ENCODE results near the gene ADAMTSL1. TPM values are rescaled to one million over a fixed set of nuclear protein-coding genes. Genes with fewer than 3 reads are reported as not detected.

Gene ADAMTSL1
- total and polyA plus RNA-seq, 2 of the 13 experiments (the other 11 are each of a cell fraction or from before 2014, with no cell fraction given): not detected

- H3K79me2 ChIP-seq (ENCODE audit: insufficient read depth, low read length): no peaks in the 10 kb centered on the region
- FAIRE-seq (no peak), DNase-seq (ENCODE audit: low spot score) (no peak), ATAC-seq (no peak)
- intact Hi-C loops (cut with micrococcal nuclease; ENCODE audit: unreplicated experiment) (no loop called here), in situ Hi-C loops (cut with HindIII; ENCODE audit: extremely low pct_ligation_motif_present, low pct_unique_long_range_greater_than_20kb) (no loop called here)
- ChIA-PET CTCF (ENCODE audit: low intra/inter-chr PET ratio, low total read pairs) (no interaction called here), POLR2A (no interaction called here)
- no peak overlapping the region for H3K4me2 ChIP-seq (ENCODE audit: low read depth, low read length)
- H3K27me3 ChIP-seq (ENCODE audit: control insufficient read depth in 1 of 2, insufficient read depth in 2 of 2, low read length in 2 of 2): no peaks in the 10 kb centered on the region
- H3K4me3 ChIP-seq (replicated peaks in 1 of 3; ENCODE audit: insufficient read depth in 1 of 3, low read depth in 2 of 3, low read length in 3 of 3): no peak overlapping the region
- H2AFZ ChIP-seq (ENCODE audit: low read length): no peak overlapping the region
- no peak overlapping the region for H3K9ac ChIP-seq (ENCODE audit: insufficient read depth, low read depth, low read length)
- no peaks in the 10 kb centered on the region for H3K4me1 ChIP-seq (ENCODE audit: insufficient read depth, low read length)
- no peaks in the 10 kb centered on the region for H3K9me3 ChIP-seq (ENCODE audit: low read length)
- H3K36me3 ChIP-seq (replicated peaks in 1 of 2; ENCODE audit: control insufficient read depth in 1 of 2, insufficient read depth in 2 of 2, low read length in 2 of 2): no peaks in the 10 kb centered on the region
- no TSS peak for BruUV-seq (replicated peaks)
- 0% methylated on average over 1 of the region's 1 CpG for WGBS (ENCODE audit: low lambda C conversion rate)
- H4K20me1 ChIP-seq (ENCODE audit: insufficient read depth, low read length): no peaks in the 10 kb centered on the region
- no peak overlapping the region for H3K27ac ChIP-seq (ENCODE audit: extremely low read length, insufficient read depth, low read length)
- no peak for TF ChIP-seq NKX3-1 (CRISPR knock-in tag; IDR thresholded peaks at IDR 0.05)
- TF ChIP-seq ZNF3 (CRISPR knock-in tag; IDR thresholded peaks at IDR 0.05): no peak
- no peak for TF ChIP-seq ZNF318 (CRISPR knock-in tag; IDR thresholded peaks at IDR 0.05)
- no peak for TF ChIP-seq GLI4 (CRISPR knock-in tag; IDR thresholded peaks at IDR 0.05; ENCODE audit: borderline replicate concordance)
- TF ChIP-seq NFRKB (IDR thresholded peaks at IDR 0.05): no peak
- TF ChIP-seq KDM5B (CRISPR knock-in tag; IDR thresholded peaks at IDR 0.05; ENCODE audit: borderline replicate concordance): no peak
- TF ChIP-seq SRY (CRISPR knock-in tag; IDR thresholded peaks at IDR 0.05): no peak
- TF ChIP-seq ZNF672 (CRISPR knock-in tag; IDR thresholded peaks at IDR 0.05): no peak
- no peak for TF ChIP-seq CEBPG (CRISPR knock-in tag; IDR thresholded peaks at IDR 0.05)
- TF ChIP-seq ZNF574 (CRISPR knock-in tag; IDR thresholded peaks at IDR 0.05): no peak
- TF ChIP-seq USF2 (IDR thresholded peaks at IDR 0.05; ENCODE audit: low read depth, low read length): no peak
- no peak for TF ChIP-seq USF2 (CRISPR knock-in tag; IDR thresholded peaks at IDR 0.05; ENCODE audit: borderline replicate concordance)
- TF ChIP-seq RFXAP (CRISPR knock-in tag; IDR thresholded peaks at IDR 0.05; ENCODE audit: borderline replicate concordance): no peak
These were observed 272.7 kb downstream of the ADAMTSL1 start for GRCh38 chr9:18746631-18747030.

All from HepG2 (cell line).